SU-DHL-6 (cell line): ENCODE results near the gene GUF1.

ENCODE experiments used
- H2AFZ ChIP-seq: fragments of 200-600 bp; sonication (generic); 2 replicates; pipeline ENCODE4 v1.6.1; 2014; ENCODE audit warnings: low read depth, mild to moderate bottlenecking, moderate library complexity, mixed read lengths, antibody characterized with exemption, low read length; ENCODE audit not compliant: severe bottlenecking
- H3F3A ChIP-seq: fragments of 200-600 bp; shearing (Covaris generic); 2 replicates; pipeline ENCODE4 v1.6.0; 2016; ENCODE audit warnings: antibody characterized with exemption, mild to moderate bottlenecking; ENCODE audit not compliant: insufficient read depth
- H3K27ac ChIP-seq: fragments of 200-600 bp; sonication (generic); 2 replicates; pipeline ENCODE4 v1.5.1; 2016; ENCODE audit warnings: low read depth, mild to moderate bottlenecking, low read length, moderate library complexity, mixed read lengths
- H3K27me3 ChIP-seq: fragments of 200-600 bp; sonication (generic), shearing (Covaris generic); 2 replicates; pipeline ENCODE4 v1.6.0; 2014; ENCODE audit warnings: mild to moderate bottlenecking, low read length
- H3K36me3 ChIP-seq: fragments of 200-600 bp; sonication (generic); 2 replicates; pipeline ENCODE4 v1.6.1; 2014; ENCODE audit warnings: mild to moderate bottlenecking, low read length, mixed read lengths
- H3K4me2 ChIP-seq: fragments of 300-600, 200-600 bp; shearing (Covaris generic), sonication (generic); 2 replicates; pipeline ENCODE4 v1.6.0; 2014; ENCODE audit warnings: low read length, low read depth, mild to moderate bottlenecking; ENCODE audit not compliant: poor library complexity, severe bottlenecking
- H3K4me3 ChIP-seq: fragments of 200-600 bp; sonication (generic); 2 replicates; pipeline ENCODE4 v1.5.1; 2014; ENCODE audit warnings: antibody characterized with exemption, low read length, mild to moderate bottlenecking, mixed read lengths; ENCODE audit not compliant: insufficient read depth, poor library complexity, severe bottlenecking
- H3K79me2 ChIP-seq: fragments of 200-600 bp; sonication (generic); 2 replicates; pipeline ENCODE4 v1.6.1; 2014; ENCODE audit warnings: mild to moderate bottlenecking, low read length, moderate library complexity; ENCODE audit not compliant: insufficient read depth
- H3K9ac ChIP-seq: fragments of 200-600 bp; sonication (generic); 2 replicates; pipeline ENCODE4 v1.7.0; 2014; ENCODE audit warnings: mild to moderate bottlenecking, low read length
- H3K9me2 ChIP-seq: fragments of 200-600 bp; sonication (generic); replicated peaks from 2 replicates; pipeline ENCODE4 v1.6.1; 2014; ENCODE audit warnings: low read length; ENCODE audit not compliant: insufficient read depth
- H3K9me3 ChIP-seq: fragments of 200-600 bp; sonication (generic); 2 replicates; pipeline ENCODE4 v1.6.1; 2014; ENCODE audit warnings: low read length, mixed read lengths; ENCODE audit not compliant: insufficient read depth
- H4K20me1 ChIP-seq: fragments of 200-600 bp; sonication (generic); 2 replicates; pipeline ENCODE4 v1.6.1; 2014; ENCODE audit warnings: low read depth, mild to moderate bottlenecking, antibody characterized with exemption, low read length, moderate library complexity, mixed read lengths
- EZH2phosphoT487 ChIP-seq: fragments of 200-600 bp; sonication (generic), shearing (Covaris generic); conservative IDR thresholded peaks from 2 replicates; pipeline ENCODE4 v1.6.1; 2018; ENCODE audit warnings: mild to moderate bottlenecking, antibody characterized with exemption, low read length, moderate library complexity, mixed read lengths
- TF ChIP-seq, protein P1 (sequence below): fragments of 200-600 bp; sonication (generic); IDR thresholded peaks from one replicate; pipeline ENCODE4 v1.5.1; 2017; ENCODE audit warnings: antibody characterized with exemption, mild to moderate bottlenecking, low read length, moderate library complexity; ENCODE audit not compliant: insufficient read depth, poor library complexity, severe bottlenecking

GUF1 gene

DNA sequence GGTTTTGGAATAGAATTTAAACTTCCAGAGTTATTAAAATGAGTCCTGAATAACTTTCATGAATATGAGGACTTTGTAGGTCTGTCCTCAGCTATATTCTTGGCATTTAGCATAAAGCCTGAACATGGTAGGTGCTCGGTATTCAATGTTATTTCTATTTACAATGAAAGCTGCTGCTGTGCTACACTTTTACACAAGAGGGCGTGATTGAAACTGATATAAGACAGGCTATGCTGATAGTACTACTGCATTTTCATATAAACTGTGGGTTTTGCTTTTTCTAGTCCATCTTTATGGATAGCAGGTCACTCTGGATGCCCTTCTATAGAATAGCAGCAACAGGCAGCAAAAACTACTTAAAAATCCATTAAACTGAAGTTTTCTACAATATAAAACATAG lies 60.4 kb downstream of the GUF1 start:
- no peaks in the 10 kb centered on the region for H3K27me3 ChIP-seq
- no peak overlapping the region for H3K27ac ChIP-seq
- TF ChIP-seq EZH2phosphoT487: no peak
- TF ChIP-seq, protein P1, sequence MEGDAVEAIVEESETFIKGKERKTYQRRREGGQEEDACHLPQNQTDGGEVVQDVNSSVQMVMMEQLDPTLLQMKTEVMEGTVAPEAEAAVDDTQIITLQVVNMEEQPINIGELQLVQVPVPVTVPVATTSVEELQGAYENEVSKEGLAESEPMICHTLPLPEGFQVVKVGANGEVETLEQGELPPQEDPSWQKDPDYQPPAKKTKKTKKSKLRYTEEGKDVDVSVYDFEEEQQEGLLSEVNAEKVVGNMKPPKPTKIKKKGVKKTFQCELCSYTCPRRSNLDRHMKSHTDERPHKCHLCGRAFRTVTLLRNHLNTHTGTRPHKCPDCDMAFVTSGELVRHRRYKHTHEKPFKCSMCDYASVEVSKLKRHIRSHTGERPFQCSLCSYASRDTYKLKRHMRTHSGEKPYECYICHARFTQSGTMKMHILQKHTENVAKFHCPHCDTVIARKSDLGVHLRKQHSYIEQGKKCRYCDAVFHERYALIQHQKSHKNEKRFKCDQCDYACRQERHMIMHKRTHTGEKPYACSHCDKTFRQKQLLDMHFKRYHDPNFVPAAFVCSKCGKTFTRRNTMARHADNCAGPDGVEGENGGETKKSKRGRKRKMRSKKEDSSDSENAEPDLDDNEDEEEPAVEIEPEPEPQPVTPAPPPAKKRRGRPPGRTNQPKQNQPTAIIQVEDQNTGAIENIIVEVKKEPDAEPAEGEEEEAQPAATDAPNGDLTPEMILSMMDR: no peak
- no peaks in the 10 kb centered on the region for H4K20me1 ChIP-seq
- H3K36me3 ChIP-seq: no peaks in the 10 kb centered on the region
- no peak overlapping the region for H3K4me3 ChIP-seq
- no peaks in the 10 kb centered on the region for H3K79me2 ChIP-seq
- H3K9ac ChIP-seq: no peak overlapping the region
- no peaks in the 10 kb centered on the region for H3K9me3 ChIP-seq
- H3F3A ChIP-seq: no peaks in the 10 kb centered on the region
- no peaks in the 10 kb centered on the region for H3K9me2 ChIP-seq
- no peak overlapping the region for H2AFZ ChIP-seq
- no peak overlapping the region for H3K4me2 ChIP-seq

DNA sequence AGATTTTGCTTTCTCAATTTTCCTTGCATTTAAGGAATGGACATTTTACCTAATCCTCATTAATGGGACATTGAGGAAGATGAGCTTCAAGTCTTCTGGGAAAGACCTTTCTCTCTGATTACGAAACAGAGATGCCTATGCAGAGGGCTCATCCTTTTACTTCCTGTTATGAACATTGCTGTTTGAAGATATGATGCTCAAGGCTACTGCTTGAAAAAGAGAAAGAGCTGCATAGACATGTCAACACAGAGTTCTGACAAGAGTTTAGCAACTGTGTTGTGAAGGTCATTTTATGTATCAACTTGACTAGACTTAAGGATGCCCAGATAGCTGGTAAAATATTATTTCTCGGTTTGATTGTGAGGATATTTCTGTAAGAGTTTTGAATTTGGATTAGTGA lies 62.0 kb downstream of the GUF1 start:
- H3K4me2 ChIP-seq: no peak overlapping the region
- no peak overlapping the region for H2AFZ ChIP-seq
- H4K20me1 ChIP-seq: no peaks in the 10 kb centered on the region
- no peak overlapping the region for H3K27ac ChIP-seq
- no peak for TF ChIP-seq EZH2phosphoT487
- TF ChIP-seq, protein P1: no peak
- no peaks in the 10 kb centered on the region for H3K79me2 ChIP-seq
- no peaks in the 10 kb centered on the region for H3F3A ChIP-seq
- H3K27me3 ChIP-seq: no peaks in the 10 kb centered on the region
- no peaks in the 10 kb centered on the region for H3K9me3 ChIP-seq
- no peak overlapping the region for H3K9ac ChIP-seq
- H3K4me3 ChIP-seq: no peak overlapping the region
- no peaks in the 10 kb centered on the region for H3K36me3 ChIP-seq
- no peaks in the 10 kb centered on the region for H3K9me2 ChIP-seq
